ENCODE measurements around the gene ANKS3. TPM values are rescaled to one million over a fixed set of nuclear protein-coding genes. Genes with fewer than 3 reads are reported as not detected.
"Not testable (repeated sequence)": the region's sequence is repeated elsewhere in the genome, so short reads cannot be mapped to it uniquely, and the experiment has no call there.

Gene ANKS3
- total RNA-seq, 4 donors from 2014 or later, result 23.3 to 47.8 (median 27.6) TPM

DNA sequence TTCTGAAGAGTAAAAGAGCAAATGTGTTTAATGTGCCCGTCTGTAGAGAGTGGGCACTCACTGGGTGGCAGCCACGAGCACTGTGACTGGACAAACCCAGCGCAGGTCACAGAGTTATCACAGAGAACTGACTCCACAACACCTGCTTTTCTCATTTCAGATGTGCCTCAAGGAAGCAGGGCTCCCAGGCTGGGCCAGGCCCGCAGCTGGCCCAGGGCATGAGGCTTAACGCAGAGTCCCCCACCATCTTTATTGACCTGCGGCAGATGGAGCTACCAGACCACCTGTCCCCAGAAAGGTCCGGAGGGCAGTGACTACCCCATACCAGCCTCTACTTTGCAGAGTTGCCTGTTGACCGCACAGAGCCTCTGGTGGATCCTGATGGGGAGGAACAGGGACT lies 12.1 kb upstream of the ANKS3 start:
- no peak for ATAC-seq
- H3K27me3 ChIP-seq, result no peaks in the 10 kb centered on the region
- H3K4me3 ChIP-seq, result no peak overlapping the region
- peaks cover 0 to 29% of the 10 kb centered on the region in 2 donors for H3K36me3 ChIP-seq
- H3K9me3 ChIP-seq, result no peaks in the 10 kb centered on the region
- 61 to 79% methylated on average over 3 to 4 of the region's 8 CpGs for WGBS, 2 donors (ENCODE audit: low coverage in 1 of 2)
- TF ChIP-seq EP300 (IDR thresholded peaks at IDR 0.05) (no peak), POLR2AphosphoS5 (IDR thresholded peaks at IDR 0.05) (no peak), POLR2A (IDR thresholded peaks at IDR 0.05) (no peak), CTCF (IDR thresholded peaks at IDR 0.05) (no peak)
- H3K27ac ChIP-seq, result no peak overlapping the region
- peaks cover 0 to 27% (median 3%) of the 10 kb centered on the region in 3 donors for H3K4me1 ChIP-seq

DNA sequence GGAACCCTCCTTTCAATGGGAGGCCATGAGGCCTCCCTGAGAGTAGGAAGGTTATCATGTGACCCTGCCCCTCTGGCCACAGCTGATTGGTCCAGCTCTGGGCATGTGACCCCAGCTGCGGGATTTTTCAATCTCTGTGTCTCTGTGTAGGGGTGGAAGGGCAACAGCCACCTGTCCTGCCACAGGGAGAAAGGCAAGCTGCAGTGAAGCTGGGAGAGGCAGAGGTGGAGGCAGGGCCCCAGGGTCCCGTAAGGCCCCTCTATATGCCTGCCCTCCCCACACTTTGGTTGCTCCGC lies 11.2 kb upstream of the ANKS3 start:
- no peak overlapping the region for H3K4me3 ChIP-seq
- TF ChIP-seq CTCF (IDR thresholded peaks at IDR 0.05) (no peak), POLR2A (IDR thresholded peaks at IDR 0.05) (no peak), EP300 (IDR thresholded peaks at IDR 0.05) (no peak), POLR2AphosphoS5 (IDR thresholded peaks at IDR 0.05) (no peak)
- peaks cover 0 to 19% of the 10 kb centered on the region in 2 donors for H3K36me3 ChIP-seq
- WGBS, 2 donors (ENCODE audit: low coverage in 1 of 2), result 0% methylated on average over 1 of the region's 3 CpGs; no CpG with 5 or more reads in 1 of the 2 donors
- no peaks in the 10 kb centered on the region for H3K9me3 ChIP-seq
- ATAC-seq, result no peak
- no peak overlapping the region for H3K27ac ChIP-seq
- H3K27me3 ChIP-seq, result no peaks in the 10 kb centered on the region
- H3K4me1 ChIP-seq, result peaks cover 0 to 27% (median 3%) of the 10 kb centered on the region in 3 donors

- no peak overlapping the region for H3K27ac ChIP-seq
- no peaks in the 10 kb centered on the region for H3K27me3 ChIP-seq
- H3K4me3 ChIP-seq, result no peak overlapping the region
- no peaks in the 10 kb centered on the region for H3K9me3 ChIP-seq
- peaks cover 0 to 27% (median 3%) of the 10 kb centered on the region in 3 donors for H3K4me1 ChIP-seq
- H3K36me3 ChIP-seq, result peaks cover 0 to 14% of the 10 kb centered on the region in 2 donors
- no peak for TF ChIP-seq CTCF (IDR thresholded peaks at IDR 0.05)
- TF ChIP-seq POLR2AphosphoS5 (IDR thresholded peaks at IDR 0.05), result no peak
- TF ChIP-seq POLR2A (IDR thresholded peaks at IDR 0.05), result no peak
- no peak for TF ChIP-seq EP300 (IDR thresholded peaks at IDR 0.05)
- ATAC-seq, result peak; percentile 25
- 48 to 72% methylated on average over 7 to 8 of the region's 13 CpGs for WGBS, 2 donors (ENCODE audit: low coverage in 1 of 2)
Measured at GRCh38 chr16:4744555-4745273, 10.6 kb upstream of the ANKS3 start.

DNA sequence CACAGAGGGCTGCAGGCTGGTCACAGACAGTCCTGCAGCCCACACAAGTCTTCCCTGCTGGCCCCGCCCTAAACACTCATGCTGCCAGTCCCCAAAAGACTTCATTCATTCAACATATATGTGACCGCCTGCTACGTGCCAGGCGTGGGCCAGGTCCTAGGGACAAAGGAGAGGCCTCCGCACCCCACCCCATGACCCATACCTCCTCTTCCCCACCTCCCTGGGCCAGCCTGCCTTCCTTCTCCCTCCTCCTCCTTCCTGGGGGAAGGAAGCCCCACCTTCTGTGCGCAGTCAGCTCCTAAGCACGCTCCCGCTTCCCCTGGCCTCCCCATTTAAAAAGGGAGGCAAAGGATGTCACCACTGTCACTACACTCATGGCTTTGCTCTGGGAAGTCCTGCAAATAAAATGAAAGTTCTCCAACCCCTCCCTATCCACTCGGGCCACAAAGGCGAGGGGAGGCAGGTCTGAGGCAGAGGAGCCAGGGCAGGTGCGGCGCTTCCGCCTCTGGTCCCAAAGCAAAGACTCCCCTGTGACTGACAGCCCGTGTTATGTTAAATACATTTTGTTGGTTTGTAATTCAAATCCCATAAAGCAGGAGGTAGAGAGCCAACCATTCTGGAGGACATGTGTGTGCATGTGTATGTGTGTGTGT lies 9.3 kb upstream of the ANKS3 start:
- Histone ChIP-seq H3K27ac (no peak overlapping the region), H3K4me1 (peaks cover 0 to 27% (median 3%) of the 10 kb centered on the region in 3 donors), H3K4me3 (peak overlapping the region in 1 of 2 donors; percentile 12), H3K36me3 (no peaks in the 10 kb centered on the region), H3K27me3 (no peaks in the 10 kb centered on the region), H3K9me3 (no peaks in the 10 kb centered on the region)
- TF ChIP-seq POLR2A (IDR thresholded peaks at IDR 0.05) (no peak), EP300 (IDR thresholded peaks at IDR 0.05) (no peak), POLR2AphosphoS5 (IDR thresholded peaks at IDR 0.05) (no peak), CTCF (IDR thresholded peaks at IDR 0.05) (no peak)
- no peak for ATAC-seq
- 35 to 48% methylated on average over 5 to 11 of the region's 14 CpGs for WGBS, 2 donors (ENCODE audit: low coverage in 1 of 2)

- ATAC-seq, H3K36me3 ChIP-seq, H3K27ac ChIP-seq, H3K27me3 ChIP-seq, H3K9me3 ChIP-seq, H3K4me3 ChIP-seq: not testable (repeated sequence)
- WGBS, 2 donors (ENCODE audit: low coverage in 1 of 2), result 80 to 88% methylated on average over 1 of the region's 5 CpGs
- peaks cover 0 to 21% (median 5%) of the 10 kb centered on the region in 3 donors for H3K4me1 ChIP-seq
Measured at GRCh38 chr16:4738370-4738769, 4.3 kb upstream of the ANKS3 start.
